GM19351 (cell line): ENCODE results near the gene VAC14.

Source experiments
- ATAC-seq: cut with Tn5 transposase; IDR thresholded peaks from one replicate; pipeline ENCODE4 v1.9.1; 2021; ENCODE audit warnings: mild to moderate bottlenecking, moderate library complexity; ENCODE audit not compliant: unreplicated experiment

Gene VAC14

GRCh38 chr16:70725912-70726828 is 74.8 kb downstream of the VAC14 start:
- ATAC-seq: no peak

- ATAC-seq: no peak
Observed at GRCh38 chr16:70725024-70725911, 75.7 kb downstream of the VAC14 start.

- no peak for ATAC-seq
Observed at GRCh38 chr16:70724146-70725023, 76.6 kb downstream of the VAC14 start.

- ATAC-seq: no peak
Observed at GRCh38 chr16:70723740-70724145, 77.2 kb downstream of the VAC14 start.

GRCh38 chr16:70721202-70721963 is 79.6 kb downstream of the VAC14 start:
- ATAC-seq: no peak

- no peak for ATAC-seq
Observed at GRCh38 chr16:70720425-70721201, 80.3 kb downstream of the VAC14 start.

- ATAC-seq: no peak
Observed at GRCh38 chr16:70717065-70717464, 83.9 kb downstream of the VAC14 start.

- no peak for ATAC-seq
Observed at GRCh38 chr16:70715860-70716357, 85.0 kb downstream of the VAC14 start.

GRCh38 chr16:70715055-70715858 is 85.7 kb downstream of the VAC14 start:
- no peak for ATAC-seq

- no peak for ATAC-seq
Observed at GRCh38 chr16:70714581-70715054, 86.3 kb downstream of the VAC14 start.

- no peak for ATAC-seq
Observed at GRCh38 chr16:70713824-70714223, 87.1 kb downstream of the VAC14 start.

- ATAC-seq: no peak
Observed at GRCh38 chr16:70713342-70713741, 87.6 kb downstream of the VAC14 start.

GRCh38 chr16:70712942-70713341 is 88.0 kb downstream of the VAC14 start:
- ATAC-seq: no peak

GRCh38 chr16:70712359-70712758 is 88.6 kb downstream of the VAC14 start:
- no peak for ATAC-seq

- no peak for ATAC-seq
Observed at GRCh38 chr16:70711211-70712031, 89.5 kb downstream of the VAC14 start.

- ATAC-seq: no peak
Observed at GRCh38 chr16:70710422-70711210, 90.3 kb downstream of the VAC14 start.
